A549 (cell line): Measurements from ENCODE around the gene RASSF8. TPM values are rescaled to one million over a fixed set of nuclear protein-coding genes. Genes with fewer than 3 reads are reported as not detected.

Experiments
- ATAC-seq, 2 experiments: fragments of 200-7000 bp in 1 of 2; fragments of >200 bp in 1 of 2; cut with Nextera tagmentation in 1 of 2; cut with Tn5 transposase in 1 of 2; 3 replicates each; pipeline versions ENCODE4 v1.8.0 to v1.9.1; 2018 to 2020; ENCODE audit warnings: mild to moderate bottlenecking in 1 of 2, moderate library complexity in 1 of 2
- CTCF ChIA-PET: fragments of 300-600 bp; sonication (Branson Sonifier 250); formaldehyde crosslinking; extraction: SDS; loops from one replicate; lab custom pipeline; 2021; ENCODE audit warnings: antibody characterized with exemption, inconsistent platforms; lab: Yijun Ruan, JAX
- POLR2A ChIA-PET: fragments of 350-600 bp; formaldehyde crosslinking; extraction: SDS; loops from one replicate; lab custom pipeline; 2021; ENCODE audit warnings: antibody characterized with exemption, inconsistent platforms; lab: Yijun Ruan, JAX
- DNase-seq, 2 experiments: peaks; one replicate each; pipeline versions ENCODE4 v3.0.0 to v3.0.0-alpha.2; 2011 to 2016; ENCODE audit warnings: low read depth in 1 of 2, low spot score in 1 of 2
- FAIRE-seq: peaks from 2 replicates; lab custom pipeline; 2011; peaks lifted over from hg19 to GRCh38; lab: Jason Lieb, UNC
- H3K27ac ChIP-seq, 2 experiments: fragments of >200 bp; sonication (Bioruptor Twin); formaldehyde crosslinking; 3 replicates each; pipeline ENCODE4 v1.5.1; 2016 to 2017
- H3K4me1 ChIP-seq: fragments of >200 bp; sonication (Bioruptor Twin); formaldehyde crosslinking; 3 replicates; pipeline ENCODE4 v1.6.1; 2016
- H3K4me2 ChIP-seq: fragments of >200 bp; sonication (Bioruptor Twin); formaldehyde crosslinking; 3 replicates; pipeline ENCODE4 v1.6.1; 2016
- H3K4me3 ChIP-seq: fragments of >200 bp; sonication (Bioruptor Twin); formaldehyde crosslinking; 3 replicates; pipeline ENCODE4 v1.5.1; 2016
- H3K9me3 ChIP-seq: fragments of >200 bp; sonication (Bioruptor Twin); formaldehyde crosslinking; 3 replicates; pipeline ENCODE4 v1.6.1; 2016
- BCL3 ChIP-seq: fragments of >200 bp; sonication (Bioruptor Twin); formaldehyde crosslinking; IDR thresholded peaks from 3 replicates; pipeline ENCODE4 v1.6.1; 2016
- CEBPB ChIP-seq, 2 experiments: fragments of >200 bp in 1 of 2; sonication (Bioruptor Twin) in 1 of 2; formaldehyde crosslinking in 1 of 2; IDR thresholded peaks; 2 replicates each; pipeline ENCODE4 v1.6.1; 2012 to 2016
- CHD2 ChIP-seq: fragments of 150-350 bp; IDR thresholded peaks from 2 replicates; pipeline ENCODE4 v1.6.1; 2014; ENCODE audit warnings: low read length; ENCODE audit not compliant: partially characterized antibody
- EHF ChIP-seq: fragments of 250-450 bp; sonication (Bioruptor Pico); IDR thresholded peaks from 2 replicates; pipeline ENCODE4 v1.5.0; 2020; ENCODE audit warnings: mild to moderate bottlenecking
- EP300 ChIP-seq, 2 experiments: fragments of >200 bp; sonication (Bioruptor Twin); formaldehyde crosslinking; IDR thresholded peaks; 2 replicates in 1 of 2; 3 replicates in 1 of 2; pipeline ENCODE4 v1.6.1; 2016 to 2017
- FOSB ChIP-seq: fragments of 250-450 bp; sonication (Bioruptor Pico); IDR thresholded peaks from 2 replicates; pipeline ENCODE4 v1.5.0; 2020; ENCODE audit warnings: mild to moderate bottlenecking, moderate library complexity
- FOSL2 ChIP-seq, 2 experiments: fragments of 450-650 bp in 1 of 2; fragments of >200 bp in 1 of 2; sonication (Bioruptor Twin) in 1 of 2; formaldehyde crosslinking; IDR thresholded peaks; 2 replicates each; pipeline versions ENCODE4 v1.5.0 to v1.6.1; 2016 to 2020; ENCODE audit warnings: mild to moderate bottlenecking in 1 of 2, moderate library complexity in 1 of 2
- HEYL ChIP-seq: fragments of 250-450 bp; sonication (Bioruptor Pico); IDR thresholded peaks from 2 replicates; pipeline ENCODE4 v1.8.0; 2021; ENCODE audit warnings: mild to moderate bottlenecking, moderate library complexity
- HOXB5 ChIP-seq: fragments of 250-450 bp; sonication (Bioruptor Pico); IDR thresholded peaks from 2 replicates; pipeline ENCODE4 v1.5.0; 2020; ENCODE audit warnings: mild to moderate bottlenecking, moderate library complexity
- JUN ChIP-seq, 2 experiments: fragments of >200 bp; sonication (Bioruptor Twin); formaldehyde crosslinking; IDR thresholded peaks; 2 replicates in 1 of 2; 3 replicates in 1 of 2; pipeline ENCODE4 v1.6.1; 2016 to 2017
- KDM1A ChIP-seq: fragments of 200-600 bp; sonication (generic); IDR thresholded peaks from 2 replicates; pipeline ENCODE4 v1.6.1; 2016; ENCODE audit warnings: low read depth, mild to moderate bottlenecking
- NFE2L2 ChIP-seq: fragments of 150-350 bp; conservative IDR thresholded peaks from 2 replicates; pipeline ENCODE4 v1.6.1; 2014; ENCODE audit warnings: low read length
- POLR2A ChIP-seq: IDR thresholded peaks from 2 replicates; pipeline ENCODE4 v1.6.1; 2012; ENCODE audit warnings: mild to moderate bottlenecking, low read length
- RARB ChIP-seq: fragments of 250-450 bp; sonication (Bioruptor Pico); IDR thresholded peaks from 2 replicates; pipeline ENCODE4 v1.8.0; 2021; ENCODE audit warnings: mild to moderate bottlenecking, moderate library complexity
- RNF2 ChIP-seq: fragments of 200-600 bp; sonication (generic); IDR thresholded peaks from 2 replicates; pipeline ENCODE4 v1.6.1; 2016; ENCODE audit warnings: low read depth, mild to moderate bottlenecking, antibody characterized with exemption, moderate library complexity, borderline replicate concordance
- TP53 ChIP-seq: fragments of 250-450 bp; sonication (Bioruptor Pico); IDR thresholded peaks from 2 replicates; pipeline ENCODE4 v1.5.0; 2021; ENCODE audit warnings: mild to moderate bottlenecking, moderate library complexity
- ZFP36 ChIP-seq: fragments of 450-650 bp; IDR thresholded peaks from 2 replicates; pipeline ENCODE4 v1.6.1; 2014; ENCODE audit warnings: borderline replicate concordance; ENCODE audit not compliant: partially characterized antibody
- ZSCAN20 ChIP-seq: fragments of 250-450 bp; sonication (Bioruptor Pico); IDR thresholded peaks from 2 replicates; pipeline ENCODE4 v1.8.0; 2022; ENCODE audit warnings: mild to moderate bottlenecking, moderate library complexity
- WGBS: methylation state at CpG from one replicate; pipeline ENCODE4 v1.1.6; 2017; ENCODE audit errors: missing lambda C conversion rate; 5-methylcytosine and 5-hydroxymethylcytosine counted together
- polyA plus RNA-seq, 4 experiments: library from polyadenylated mRNA; depleted of rRNA in 3 of 4; stranded (reverse); fragments of >200 nt; fragmentation: RNase III in 1 of 4; extraction: RNeasy Plus Mini Kit Qiagen cat#74134 plus additional on column Dnase treatment in 1 of 4; gene quantifications; 2 replicates in 3 of 4; 3 replicates in 1 of 4; pipeline ENCODE4 v1.2.3, GENCODE V29; 2011 to 2017
- TF ChIP-seq, protein P1 (sequence below): fragments of 450-650 bp; IDR thresholded peaks from 2 replicates; pipeline ENCODE4 v1.6.1; 2014; ENCODE audit warnings: antibody characterized with exemption
- TF ChIP-seq, protein P2 (sequence below): IDR thresholded peaks from 2 replicates; pipeline ENCODE4 v1.6.1; 2012; ENCODE audit warnings: low read depth, borderline replicate concordance
- TF ChIP-seq, protein P3 (sequence below): fragments of 150-350 bp; IDR thresholded peaks from 2 replicates; pipeline ENCODE4 v1.6.1; 2014; ENCODE audit warnings: low read depth, mild to moderate bottlenecking, low read length
- TF ChIP-seq, protein P4 (sequence below): IDR thresholded peaks from 2 replicates; pipeline ENCODE4 v1.6.1; 2012

Gene RASSF8
- polyA plus RNA-seq, 2 of the 4 experiments (the other 2 are of a cell fraction), result 5.7 to 8.7 TPM

GRCh38 chr12:25940886-25941285, 17.6 kb upstream of the RASSF8 start:
- ChIA-PET POLR2A (no interaction called here), CTCF (interaction anchor here (1.6 kb wide), 1 partner anchor 14 kb away, joined by 3 read pairs; no protein-coding TSS in a partner anchor)
- TF ChIP-seq HEYL (CRISPR knock-in tag) (no peak), ZSCAN20 (CRISPR knock-in tag) (no peak), JUN (IDR thresholded peaks at IDR 0.05) (no peak), CHD2 (no peak), RARB (CRISPR knock-in tag) (no peak), POLR2A (no peak), EHF (CRISPR knock-in tag) (no peak), EP300 (IDR thresholded peaks at IDR 0.05) (no peak), HOXB5 (CRISPR knock-in tag) (no peak), FOSL2 (IDR thresholded peaks at IDR 0.05) (no peak), FOSL2 (CRISPR knock-in tag; IDR thresholded peaks at IDR 0.05) (no peak), FOSB (CRISPR knock-in tag) (no peak), RNF2 (no peak), KDM1A (no peak), NFE2L2 (no peak), TP53 (no peak), BCL3 (no peak)
- TF ChIP-seq, protein P1, sequence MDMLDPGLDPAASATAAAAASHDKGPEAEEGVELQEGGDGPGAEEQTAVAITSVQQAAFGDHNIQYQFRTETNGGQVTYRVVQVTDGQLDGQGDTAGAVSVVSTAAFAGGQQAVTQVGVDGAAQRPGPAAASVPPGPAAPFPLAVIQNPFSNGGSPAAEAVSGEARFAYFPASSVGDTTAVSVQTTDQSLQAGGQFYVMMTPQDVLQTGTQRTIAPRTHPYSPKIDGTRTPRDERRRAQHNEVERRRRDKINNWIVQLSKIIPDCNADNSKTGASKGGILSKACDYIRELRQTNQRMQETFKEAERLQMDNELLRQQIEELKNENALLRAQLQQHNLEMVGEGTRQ, result no peak
- TF ChIP-seq, protein P2, sequence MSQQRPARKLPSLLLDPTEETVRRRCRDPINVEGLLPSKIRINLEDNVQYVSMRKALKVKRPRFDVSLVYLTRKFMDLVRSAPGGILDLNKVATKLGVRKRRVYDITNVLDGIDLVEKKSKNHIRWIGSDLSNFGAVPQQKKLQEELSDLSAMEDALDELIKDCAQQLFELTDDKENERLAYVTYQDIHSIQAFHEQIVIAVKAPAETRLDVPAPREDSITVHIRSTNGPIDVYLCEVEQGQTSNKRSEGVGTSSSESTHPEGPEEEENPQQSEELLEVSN, result no peak
- TF ChIP-seq, protein P3, sequence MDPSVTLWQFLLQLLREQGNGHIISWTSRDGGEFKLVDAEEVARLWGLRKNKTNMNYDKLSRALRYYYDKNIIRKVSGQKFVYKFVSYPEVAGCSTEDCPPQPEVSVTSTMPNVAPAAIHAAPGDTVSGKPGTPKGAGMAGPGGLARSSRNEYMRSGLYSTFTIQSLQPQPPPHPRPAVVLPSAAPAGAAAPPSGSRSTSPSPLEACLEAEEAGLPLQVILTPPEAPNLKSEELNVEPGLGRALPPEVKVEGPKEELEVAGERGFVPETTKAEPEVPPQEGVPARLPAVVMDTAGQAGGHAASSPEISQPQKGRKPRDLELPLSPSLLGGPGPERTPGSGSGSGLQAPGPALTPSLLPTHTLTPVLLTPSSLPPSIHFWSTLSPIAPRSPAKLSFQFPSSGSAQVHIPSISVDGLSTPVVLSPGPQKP, result no peak
- TF ChIP-seq, protein P4, sequence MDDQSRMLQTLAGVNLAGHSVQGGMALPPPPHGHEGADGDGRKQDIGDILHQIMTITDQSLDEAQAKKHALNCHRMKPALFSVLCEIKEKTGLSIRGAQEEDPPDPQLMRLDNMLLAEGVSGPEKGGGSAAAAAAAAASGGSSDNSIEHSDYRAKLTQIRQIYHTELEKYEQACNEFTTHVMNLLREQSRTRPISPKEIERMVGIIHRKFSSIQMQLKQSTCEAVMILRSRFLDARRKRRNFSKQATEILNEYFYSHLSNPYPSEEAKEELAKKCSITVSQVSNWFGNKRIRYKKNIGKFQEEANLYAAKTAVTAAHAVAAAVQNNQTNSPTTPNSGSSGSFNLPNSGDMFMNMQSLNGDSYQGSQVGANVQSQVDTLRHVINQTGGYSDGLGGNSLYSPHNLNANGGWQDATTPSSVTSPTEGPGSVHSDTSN, result no peak
- WGBS, result 88% methylated on average over 1 of the region's 1 CpG
- H3K4me2 ChIP-seq, result no peak overlapping the region
- no peaks in the 10 kb centered on the region for H3K4me1 ChIP-seq
- FAIRE-seq, result no peak
- no peak for DNase-seq
- no peaks in the 10 kb centered on the region for H3K9me3 ChIP-seq
- H3K27ac ChIP-seq, result no peak overlapping the region
- ATAC-seq, result no peak
- H3K4me3 ChIP-seq, result no peak overlapping the region

DNA sequence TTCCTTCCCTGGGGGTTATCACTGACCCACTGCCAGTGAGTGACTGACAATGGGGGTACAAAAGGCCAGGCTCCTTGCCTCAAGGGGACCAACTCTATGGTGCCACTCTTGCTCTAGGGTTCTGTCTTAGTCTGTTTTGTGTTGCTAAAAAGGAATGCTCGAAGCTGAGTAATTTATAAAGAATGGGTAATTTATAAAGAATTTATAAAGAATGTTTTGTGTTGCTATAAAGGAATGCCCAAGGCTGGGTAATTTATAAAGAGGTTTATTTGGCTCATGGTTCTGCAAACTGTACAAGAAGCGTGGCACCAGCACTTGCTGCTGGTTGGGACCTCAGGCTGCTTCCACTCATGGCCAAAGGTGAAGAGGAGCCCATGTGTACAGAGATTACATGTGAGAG, 15.8 kb upstream of the RASSF8 start:
- no peaks in the 10 kb centered on the region for H3K9me3 ChIP-seq
- CTCF ChIA-PET, result no interaction called here
- FAIRE-seq, result no peak
- H3K4me3 ChIP-seq, result no peak overlapping the region
- H3K27ac ChIP-seq, result no peak overlapping the region
- TF ChIP-seq CEBPB (IDR thresholded peaks at IDR 0.05) (no peak), ZFP36 (no peak)
- TF ChIP-seq, all 56 proteins: peak for 0
- DNase-seq (no peak), ATAC-seq (no peak)
- WGBS, result 43% methylated on average over 2 of the region's 2 CpGs
- Histone ChIP-seq H3K4me1 (no peaks in the 10 kb centered on the region), H3K4me2 (no peak overlapping the region)
- POLR2A ChIA-PET, result no interaction called here
